GM18867 (cell line): Measurements from ENCODE around the gene HIVEP3.

ENCODE experiments used
- ATAC-seq: cut with Tn5 transposase; IDR thresholded peaks from one replicate; pipeline ENCODE4 v1.9.1; 2021; ENCODE audit warnings: mild to moderate bottlenecking, moderate library complexity; ENCODE audit not compliant: unreplicated experiment

HIVEP3 gene

DNA sequence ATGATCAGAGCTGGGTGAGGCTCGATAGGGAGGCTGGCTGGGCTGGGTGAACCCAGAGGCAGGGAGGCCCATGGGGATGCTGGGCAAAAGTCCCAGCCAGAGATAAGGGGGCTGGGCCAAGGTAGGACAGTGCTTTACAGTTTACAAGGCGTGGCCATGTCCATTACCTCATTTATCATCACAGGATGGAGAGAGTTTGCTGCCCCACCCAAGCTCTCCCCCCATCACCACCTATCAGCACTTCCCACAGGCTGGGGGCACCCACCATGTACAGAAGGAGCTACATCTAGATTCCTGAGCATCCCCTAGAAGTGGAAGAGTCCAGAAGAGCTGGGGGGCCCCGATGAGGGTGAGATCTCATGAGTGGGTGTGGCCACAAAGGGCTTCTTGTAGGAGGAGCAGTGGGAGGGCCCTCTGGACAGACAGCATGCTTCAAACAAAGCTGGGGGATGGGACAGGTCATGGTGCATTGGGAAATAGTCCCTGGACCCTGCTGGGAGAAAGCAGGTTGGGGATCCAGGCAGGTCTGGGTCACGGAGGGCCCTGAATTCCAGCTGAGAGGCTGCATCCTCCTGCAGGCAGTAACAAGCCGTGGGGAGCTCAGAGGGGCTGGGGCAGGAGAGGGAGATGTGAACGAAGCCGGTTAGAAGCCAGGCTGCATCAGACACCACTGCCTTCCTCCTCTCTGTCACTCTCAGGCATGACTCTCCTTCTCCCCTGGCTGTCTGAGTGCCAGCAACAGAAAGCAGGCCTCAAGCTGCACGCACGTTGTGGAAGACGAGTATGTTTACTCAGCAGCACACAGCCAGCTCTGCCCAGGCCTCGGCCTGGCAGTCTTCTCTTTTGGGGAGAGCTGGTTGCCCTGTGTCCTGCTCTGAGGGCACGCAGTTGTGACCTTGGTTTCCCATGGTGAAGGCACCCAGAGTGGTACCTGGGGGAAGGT, 202.3 kb downstream of the HIVEP3 start:
- ATAC-seq: no peak

DNA sequence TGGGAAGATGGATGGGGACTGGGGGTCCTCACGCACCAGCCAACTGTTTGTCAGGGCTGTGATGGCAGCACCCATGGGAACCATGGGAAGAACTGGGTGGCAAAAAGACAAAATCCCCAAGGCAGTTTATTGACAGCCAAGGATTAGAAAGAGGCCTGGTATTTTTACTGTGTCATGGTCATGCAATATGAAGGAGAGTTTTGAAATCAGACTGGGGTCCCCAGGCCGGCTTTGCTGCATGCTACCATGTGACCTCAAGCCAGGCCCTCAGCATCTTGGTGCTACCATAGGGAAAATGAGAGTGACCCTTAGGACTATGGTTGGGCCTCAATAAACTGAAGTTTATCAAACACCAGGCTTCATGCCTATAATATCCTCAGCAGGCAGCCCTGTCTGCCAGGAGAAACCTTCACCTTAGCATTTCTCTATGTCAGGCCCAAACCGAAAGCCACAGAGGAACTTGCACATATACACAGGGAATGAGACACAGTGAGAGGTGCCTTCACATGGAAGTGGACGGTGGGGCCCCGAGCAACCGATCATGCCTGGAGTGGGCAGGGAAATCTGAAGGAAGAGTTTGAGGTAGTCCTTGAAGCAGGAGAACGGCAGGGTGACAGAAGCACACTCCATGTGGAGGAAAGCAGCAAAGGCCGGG, 203.2 kb downstream of the HIVEP3 start:
- ATAC-seq: no peak

DNA sequence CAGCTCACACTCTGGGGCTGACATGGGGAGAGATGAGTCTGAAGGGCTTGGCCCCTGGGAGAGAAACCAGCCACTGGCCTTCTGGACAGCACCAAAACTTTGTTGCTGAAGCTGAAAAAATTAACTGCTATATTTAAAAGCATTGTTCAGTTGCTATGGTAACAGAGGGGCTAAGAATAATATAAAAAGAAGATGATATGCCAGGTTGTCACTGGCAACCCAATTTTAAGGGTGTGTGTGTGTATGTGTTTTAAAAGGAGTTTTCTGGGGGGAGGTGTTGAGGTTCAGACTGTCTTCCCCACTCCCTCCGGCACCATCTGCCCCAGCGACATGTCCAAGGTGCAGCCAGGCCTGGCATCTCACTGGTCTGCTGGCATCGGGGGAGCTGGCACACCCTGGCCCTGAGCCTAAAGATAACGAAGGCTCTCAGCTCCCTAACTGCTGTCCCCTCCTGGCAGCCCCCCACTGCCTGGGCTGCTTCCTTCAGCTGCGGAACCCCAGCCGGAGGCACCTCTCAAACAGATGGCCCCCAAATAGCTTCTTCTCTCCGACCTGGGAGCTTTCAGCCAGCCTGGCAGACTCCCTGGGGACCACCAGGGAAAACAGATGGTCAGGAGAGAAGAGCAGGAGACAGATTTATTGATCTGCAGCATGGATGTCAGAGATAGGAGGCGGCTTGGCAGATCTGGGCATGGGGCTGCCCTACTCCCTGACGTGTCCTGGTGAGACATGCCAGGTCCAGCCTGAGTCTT, 203.9 kb downstream of the HIVEP3 start:
- no peak for ATAC-seq

DNA sequence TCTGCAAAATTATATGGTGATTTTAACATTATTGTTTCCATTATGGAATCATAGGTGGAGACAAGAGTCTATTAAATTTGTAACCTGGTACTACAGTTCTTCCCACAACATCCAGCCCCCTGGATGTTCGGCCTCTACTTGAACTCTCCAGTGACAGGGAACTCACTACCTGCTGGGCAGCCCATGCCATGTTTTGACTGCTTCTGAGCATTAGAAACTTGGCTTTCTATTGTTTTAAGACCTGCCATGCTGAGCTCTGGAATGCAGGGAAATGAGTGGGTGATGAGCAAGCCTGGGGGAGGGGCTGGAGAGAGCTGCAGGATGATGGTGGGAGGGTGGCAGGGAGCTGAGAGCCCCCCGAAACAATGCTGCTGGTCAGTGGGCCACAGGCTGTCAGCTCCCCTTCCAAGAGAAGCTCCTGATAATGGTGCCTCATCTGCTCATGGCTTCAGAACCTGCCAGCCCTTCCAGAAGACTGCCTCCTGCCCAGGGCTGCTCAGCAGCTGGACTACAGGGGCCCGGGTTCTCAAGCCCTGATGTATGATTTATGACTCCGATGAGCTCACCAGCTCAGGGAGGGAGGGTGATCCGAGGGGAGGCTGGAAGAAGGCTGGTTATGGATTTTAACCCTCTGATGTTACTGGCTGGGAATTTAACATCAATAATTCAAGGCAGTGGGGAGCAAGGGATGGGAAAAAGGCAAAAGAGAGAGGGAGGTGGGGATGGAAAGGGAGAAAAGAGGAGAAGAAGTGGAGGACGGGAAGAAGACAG, 205.0 kb downstream of the HIVEP3 start:
- ATAC-seq: no peak

DNA sequence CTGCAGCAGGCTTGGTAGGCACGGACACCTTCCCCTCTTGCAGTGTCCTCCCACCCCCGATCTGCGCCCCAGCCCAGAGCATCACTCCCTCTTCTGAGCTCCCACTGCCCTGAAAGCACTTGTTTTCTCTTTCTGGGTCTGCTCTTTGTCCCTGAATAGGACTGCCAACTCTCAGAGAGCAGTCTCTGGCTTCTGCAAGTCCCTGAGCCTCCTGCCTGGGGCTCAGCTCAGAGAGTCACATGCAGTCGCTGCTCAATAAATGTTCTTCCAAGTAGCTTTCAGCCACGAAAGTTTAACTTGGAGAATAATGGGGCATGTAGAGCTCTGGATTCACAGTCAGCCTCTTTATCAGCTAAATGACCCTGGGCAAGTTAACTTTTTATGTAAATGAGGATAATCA, 205.6 kb downstream of the HIVEP3 start:
- no peak for ATAC-seq

DNA sequence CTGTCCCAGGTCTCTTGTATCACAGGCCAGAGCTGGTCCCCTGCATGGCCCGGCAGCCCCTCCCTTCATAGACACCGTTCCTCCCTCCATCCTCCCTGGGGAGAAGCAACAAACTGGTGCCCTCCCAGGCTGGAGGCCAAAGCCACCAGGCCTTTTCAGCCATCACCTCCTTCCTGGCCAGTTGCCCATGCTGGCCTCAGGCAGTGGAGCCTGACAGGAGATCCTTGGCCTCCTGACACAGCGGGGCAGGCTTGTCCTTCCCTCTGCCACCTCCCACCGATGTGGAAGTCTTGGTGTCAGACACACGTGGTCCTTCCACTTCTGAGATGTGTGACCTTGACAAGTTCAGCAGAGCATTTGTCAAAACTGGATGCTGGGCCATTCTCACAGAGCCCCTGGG, 206.0 kb downstream of the HIVEP3 start:
- no peak for ATAC-seq

DNA sequence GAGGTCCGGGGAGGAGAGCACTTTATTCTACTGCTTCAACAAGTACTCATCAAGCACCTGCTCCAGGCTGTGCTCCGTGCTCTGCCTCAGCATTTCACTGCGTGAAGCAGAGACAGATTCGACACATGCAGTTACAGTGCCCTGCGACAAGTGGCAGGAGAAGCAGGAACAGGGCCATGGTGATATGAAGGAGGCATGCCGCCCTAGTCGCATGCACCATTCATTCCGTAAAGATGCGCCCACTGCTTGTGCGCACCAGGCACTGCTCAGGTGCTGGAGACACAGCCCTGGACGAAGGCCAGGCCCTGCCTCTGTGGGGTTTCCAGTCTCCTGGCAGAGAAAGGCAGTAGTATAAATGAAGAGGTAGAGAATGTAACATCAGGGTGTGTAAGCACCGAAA, 206.6 kb downstream of the HIVEP3 start:
- no peak for ATAC-seq

GRCh38 chr1:41711581-41711980, 207.1 kb downstream of the HIVEP3 start:
- no peak for ATAC-seq

DNA sequence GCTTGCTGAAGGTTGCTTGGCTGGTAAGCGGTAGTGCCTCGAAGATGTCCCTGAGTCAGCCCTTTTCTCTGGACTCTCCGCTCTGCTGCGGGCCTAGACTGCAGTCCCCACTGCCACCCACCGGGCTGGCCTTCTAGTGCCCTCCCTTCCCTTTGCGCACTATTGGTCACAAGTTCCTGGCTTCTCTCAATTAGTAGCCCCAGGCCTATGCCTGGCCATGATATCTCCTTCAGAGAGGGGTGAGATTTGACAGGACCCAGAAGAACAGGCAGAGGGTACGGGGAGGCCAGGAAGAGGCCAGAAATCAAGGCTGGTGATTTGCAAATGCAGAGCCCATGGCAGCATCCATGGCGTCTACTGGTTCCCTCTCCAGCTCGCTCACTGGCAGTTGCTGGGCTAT, 207.7 kb downstream of the HIVEP3 start:
- no peak for ATAC-seq

- no peak for ATAC-seq
Measured at GRCh38 chr1:41709873-41710272, 208.8 kb downstream of the HIVEP3 start.

GRCh38 chr1:41709331-41709730, 209.4 kb downstream of the HIVEP3 start:
- no peak for ATAC-seq

DNA sequence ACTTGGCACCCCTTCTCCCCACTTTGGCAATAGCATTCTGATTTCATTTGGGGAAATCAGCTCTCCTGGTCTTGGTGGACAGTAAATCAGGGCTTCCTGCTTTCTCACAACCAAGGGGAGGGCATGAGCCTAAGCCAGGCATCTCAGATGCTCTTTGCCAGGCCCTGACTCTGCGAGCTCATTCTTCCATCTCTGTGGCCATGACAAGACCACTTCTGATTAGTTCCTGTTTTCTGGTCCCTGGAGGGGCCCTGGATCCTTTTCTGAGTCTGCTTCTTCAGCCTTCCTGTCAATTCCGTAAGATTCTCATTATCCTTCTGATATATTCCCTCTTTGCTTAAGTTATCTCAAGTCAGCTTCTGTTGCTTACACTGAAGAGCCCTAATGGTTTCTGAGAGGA, 210.4 kb downstream of the HIVEP3 start:
- ATAC-seq: no peak

DNA sequence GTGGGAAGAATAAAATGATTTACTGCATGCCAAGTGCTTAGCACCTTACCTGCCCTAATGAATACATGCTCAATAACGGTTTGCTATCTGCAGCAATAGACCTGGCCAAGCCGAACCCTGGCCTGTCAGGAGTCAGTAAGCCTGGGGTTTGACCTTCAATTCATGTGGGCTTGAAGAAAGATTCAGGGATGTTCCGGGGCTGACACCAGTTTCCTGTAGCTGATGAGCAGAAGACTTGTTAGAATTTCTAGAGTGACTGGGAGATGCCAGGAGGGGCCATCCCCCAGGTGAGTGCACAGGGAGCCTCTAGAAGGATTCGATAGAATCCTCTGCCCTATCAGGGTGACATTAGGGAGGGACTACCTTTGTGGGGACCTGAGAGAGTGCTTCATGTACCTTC, 210.9 kb downstream of the HIVEP3 start:
- ATAC-seq: no peak

- ATAC-seq: no peak
Measured at GRCh38 chr1:41705798-41706197, 212.9 kb downstream of the HIVEP3 start.

DNA sequence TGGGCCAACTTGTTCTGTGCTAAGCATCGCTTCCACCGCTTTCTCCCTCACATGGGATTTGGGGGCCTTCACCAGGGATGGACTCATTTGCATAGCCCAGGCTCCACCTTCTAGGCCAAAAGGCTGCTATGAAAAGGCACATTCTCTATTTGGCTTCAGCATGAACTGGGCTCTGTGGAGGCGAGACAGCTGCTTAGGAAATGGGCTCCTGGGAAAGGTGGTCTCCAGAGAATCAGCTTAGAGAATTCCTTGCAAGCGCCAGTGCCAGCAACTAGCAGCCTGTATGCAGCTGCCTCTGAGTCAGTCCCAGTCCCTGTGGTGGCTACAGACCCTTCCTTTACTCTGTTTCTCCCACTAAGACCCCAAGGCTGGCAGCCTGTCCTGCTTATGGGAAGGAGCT, 214.5 kb downstream of the HIVEP3 start:
- ATAC-seq: no peak

DNA sequence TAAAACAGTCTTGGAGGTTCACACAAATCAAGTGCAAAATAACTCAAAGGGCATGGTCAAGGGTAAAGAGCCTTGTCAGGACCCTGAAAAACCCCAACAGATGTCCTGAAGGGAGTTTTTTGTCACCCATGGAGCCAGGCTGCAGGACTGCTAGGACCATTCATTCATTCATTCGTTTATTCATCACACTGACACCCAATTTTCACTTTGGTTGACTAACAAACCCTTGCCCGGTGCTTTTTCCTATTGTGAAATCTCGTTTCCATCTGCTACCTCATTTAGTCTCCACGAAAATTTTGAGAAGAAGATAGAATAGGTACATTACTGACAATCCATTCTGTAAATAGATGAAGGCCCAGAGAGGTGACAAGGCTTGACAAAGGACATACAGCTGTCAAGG, 216.0 kb downstream of the HIVEP3 start:
- ATAC-seq: no peak

- no peak for ATAC-seq
Measured at GRCh38 chr1:41700986-41701535, 217.7 kb downstream of the HIVEP3 start.

- no peak for ATAC-seq
Measured at GRCh38 chr1:41700581-41700980, 218.1 kb downstream of the HIVEP3 start.

DNA sequence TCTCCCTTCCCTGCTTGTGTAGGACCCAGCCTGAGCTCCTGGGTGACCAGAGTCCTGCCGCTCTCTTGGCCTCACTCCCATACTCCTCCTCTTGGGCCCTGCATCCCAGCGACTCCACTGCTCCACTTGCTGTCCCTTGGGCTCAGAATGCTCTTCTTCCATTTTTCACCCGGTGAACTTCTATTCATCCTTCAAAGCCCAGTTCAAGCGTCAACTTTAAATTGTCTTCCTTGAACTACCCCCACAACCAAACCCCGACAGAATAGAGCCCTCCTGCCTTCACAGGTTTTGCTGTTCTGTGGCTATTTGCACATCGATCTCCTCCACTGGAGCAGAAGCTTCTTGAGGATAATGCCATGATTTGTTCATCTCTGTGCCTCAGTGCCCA, 218.9 kb downstream of the HIVEP3 start:
- ATAC-seq: no peak
